T-cell (primary cell): ENCODE data around the gene DHX57. TPM values are rescaled to one million over a fixed set of nuclear protein-coding genes. Genes with fewer than 3 reads are reported as not detected.
"Not testable (repeated sequence)": the region's sequence is repeated elsewhere in the genome, so short reads cannot be mapped to it uniquely, and the experiment has no call there.

Source experiments
- ATAC-seq, 4 experiments: fragments of 200-7000 bp in 3 of 4; fragments of 150-1000 bp in 1 of 4; cut with Tn5 transposase; replicated peaks in 1 of 4; 1 replicate in 3 of 4; 2 replicates in 1 of 4; pipeline ENCODE4 v1.10.0; 2021; ENCODE audit warnings: moderate library complexity in 3 of 4, mild to moderate bottlenecking in 2 of 4, moderate number of reproducible peaks in 1 of 4
- CTCF ChIA-PET, 2 donors: fragments of 300-600 bp; sonication (Branson Sonifier 250); formaldehyde crosslinking; loops; one replicate each; lab custom pipeline; 2022; ENCODE audit warnings: antibody characterized with exemption in 2 of 2; lab: Charles Lee
- POLR2A ChIA-PET, 2 donors: fragments of 300-600 bp; sonication (Branson Sonifier 250); formaldehyde crosslinking; loops; one replicate each; lab custom pipeline; 2022; ENCODE audit warnings: antibody characterized with exemption in 2 of 2; lab: Charles Lee
- DNase-seq, 35 experiments: peaks; one replicate each; pipeline versions ENCODE4 v3.0.0 to v3.0.0-alpha.2; 2013 to 2023
- H3K27ac ChIP-seq: one replicate; pipeline ENCODE4 v1.5.1; 2013; ENCODE audit warnings: low read length
- H3K27me3 ChIP-seq, 2 experiments: replicated peaks in 1 of 2; 1 replicate in 1 of 2; 2 replicates in 1 of 2; pipeline versions ENCODE4 v1.6.1 to v1.7.0; 2013; ENCODE audit warnings: low read length in 1 of 2, mixed read lengths in 1 of 2; ENCODE audit not compliant: control insufficient read depth in 2 of 2, insufficient read depth in 2 of 2; ENCODE audit errors: extremely low read depth in 1 of 2
- H3K36me3 ChIP-seq, 2 donors: 1 replicate in 1 of 2; 2 replicates in 1 of 2; pipeline versions ENCODE4 v1.6.1 to v1.7.0; 2013; ENCODE audit warnings: low read length in 1 of 2; ENCODE audit not compliant: control insufficient read depth in 2 of 2, insufficient read depth in 1 of 2; ENCODE audit errors: extremely low read depth in 1 of 2
- H3K4me1 ChIP-seq, 2 experiments: 1 replicate in 1 of 2; 2 replicates in 1 of 2; pipeline versions ENCODE4 v1.6.1 to v1.7.0; 2013; ENCODE audit warnings: low read length in 2 of 2, mixed read lengths in 1 of 2; ENCODE audit not compliant: insufficient read depth in 2 of 2, control insufficient read depth in 1 of 2; ENCODE audit errors: extremely low read depth in 1 of 2
- H3K4me3 ChIP-seq, 2 donors: 1 replicate in 1 of 2; 2 replicates in 1 of 2; pipeline versions ENCODE4 v1.5.1 to v1.7.0; 2013; ENCODE audit warnings: mild to moderate bottlenecking in 2 of 2, low read length in 1 of 2, moderate library complexity in 1 of 2; ENCODE audit not compliant: control insufficient read depth in 1 of 2; ENCODE audit errors: extremely low read depth in 1 of 2
- H3K9me3 ChIP-seq: 2 replicates; pipeline ENCODE4 v1.7.0; 2013
- H3K27ac Mint-ChIP-seq, 2 donors: one replicate each; pipeline ENCODE4 v1.8.0; 2020 to 2021; ENCODE audit warnings: mild to moderate bottlenecking in 2 of 2, mixed read lengths in 2 of 2
- H3K27me3 Mint-ChIP-seq, 2 donors: one replicate each; pipeline ENCODE4 v1.8.0; 2021 to 2022; ENCODE audit warnings: mixed read lengths in 2 of 2
- H3K36me3 Mint-ChIP-seq: one replicate; pipeline ENCODE4 v1.8.0; 2021; ENCODE audit warnings: mixed read lengths
- H3K4me1 Mint-ChIP-seq, 3 donors: one replicate each; pipeline ENCODE4 v1.8.0; 2020 to 2022; ENCODE audit warnings: mixed read lengths in 3 of 3, mild to moderate bottlenecking in 1 of 3
- H3K4me3 Mint-ChIP-seq, 3 donors: one replicate each; pipeline ENCODE4 v1.8.0; 2020 to 2022; ENCODE audit warnings: mild to moderate bottlenecking in 3 of 3, mixed read lengths in 3 of 3, moderate library complexity in 3 of 3
- H3K9me3 Mint-ChIP-seq, 3 donors: one replicate each; pipeline ENCODE4 v1.8.0; 2020 to 2022; ENCODE audit warnings: mixed read lengths in 3 of 3
- WGBS: methylation state at CpG from one replicate; pipeline ENCODE4 v1.1.5; 2013; ENCODE audit warnings: missing lambda C conversion rate; ENCODE audit not compliant: insufficient coverage; 5-methylcytosine and 5-hydroxymethylcytosine counted together
- total RNA-seq, 35 experiments: library from RNA in 6 of 35; stranded (reverse) in 6 of 35; fragments of 120-200 nt in 1 of 35; gene quantifications; one replicate each; pipeline versions ENCODE4 v1.2.1 to v1.2.4 and lab custom pipeline; 2013 to 2026

DHX57 gene
- total RNA-seq, 5 donors from 2014 or later (not counting 1 experiment from before 2014, with no cell fraction given) = 14.2 to 20.5 (median 16.0) TPM

DNA sequence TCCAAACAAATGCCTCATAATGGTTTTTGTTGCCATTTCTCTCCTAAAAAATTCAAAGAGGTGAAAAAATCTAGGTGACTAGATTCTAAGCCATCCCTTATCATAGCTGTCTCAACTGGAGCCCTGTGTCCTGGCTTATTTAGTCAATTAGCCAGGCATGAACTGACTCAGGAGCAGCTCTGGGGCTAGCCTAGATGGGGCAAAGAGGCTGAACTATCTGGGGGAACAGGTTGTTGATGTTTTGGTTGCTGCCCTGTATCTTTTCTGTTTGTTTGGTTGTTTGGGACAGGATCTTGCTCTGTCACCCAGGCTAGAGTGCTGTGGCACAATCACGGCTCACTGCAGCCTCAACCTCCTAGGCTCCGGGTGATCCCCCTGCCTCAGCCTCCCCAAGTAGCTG is 83.0 kb downstream of the DHX57 start:
- DNase-seq = no peak
- H3K36me3 Mint-ChIP-seq = peaks cover 6% of the 10 kb centered on the region
- Histone ChIP-seq H3K9me3 (no peaks in the 10 kb centered on the region), H3K36me3 (peaks cover 0 to 4% of the 10 kb centered on the region in 2 donors), H3K27ac (no peak overlapping the region), H3K4me3 (no peak overlapping the region), H3K4me1 (no peaks in the 10 kb centered on the region), H3K27me3 (no peaks in the 10 kb centered on the region)
- H3K9me3 Mint-ChIP-seq = no peaks in the 10 kb centered on the region
- no CpG with 5 or more reads among the region's 2 CpGs for WGBS
- no peak overlapping the region for H3K4me3 Mint-ChIP-seq
- ATAC-seq = no peak
- ChIA-PET POLR2A (no interaction called here), CTCF (no interaction called here)
- H3K27ac Mint-ChIP-seq = no peak overlapping the region
- no peaks in the 10 kb centered on the region for H3K4me1 Mint-ChIP-seq
- H3K27me3 Mint-ChIP-seq = no peaks in the 10 kb centered on the region

DNA sequence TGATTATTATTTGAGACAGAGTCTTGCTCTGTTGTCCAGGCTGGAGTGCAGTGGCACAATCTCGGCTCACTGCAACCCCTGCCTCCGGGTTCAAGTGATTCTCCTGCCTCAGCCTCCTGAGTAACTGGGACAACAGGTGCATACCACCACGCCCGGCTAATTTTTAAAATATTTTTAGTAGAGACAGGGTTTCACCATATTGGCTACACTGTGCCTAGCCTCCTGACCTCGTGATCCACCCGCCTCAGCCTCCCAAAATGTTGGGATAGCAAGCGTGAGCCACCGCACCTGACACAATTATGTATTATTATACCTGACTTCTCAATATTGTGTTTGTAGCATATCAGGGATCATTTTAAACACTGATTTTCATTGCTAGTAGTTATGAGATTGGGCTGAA is 83.4 kb downstream of the DHX57 start:
- H3K4me3 ChIP-seq, POLR2A ChIA-PET, H3K9me3 Mint-ChIP-seq, H3K27me3 ChIP-seq, H3K4me1 Mint-ChIP-seq, H3K9me3 ChIP-seq, ATAC-seq, H3K27ac ChIP-seq, H3K36me3 ChIP-seq, H3K4me3 Mint-ChIP-seq, CTCF ChIA-PET, H3K36me3 Mint-ChIP-seq, H3K27ac Mint-ChIP-seq, H3K4me1 ChIP-seq, DNase-seq, H3K27me3 Mint-ChIP-seq: not testable (repeated sequence)
- no CpG with 5 or more reads among the region's 8 CpGs for WGBS

DNA sequence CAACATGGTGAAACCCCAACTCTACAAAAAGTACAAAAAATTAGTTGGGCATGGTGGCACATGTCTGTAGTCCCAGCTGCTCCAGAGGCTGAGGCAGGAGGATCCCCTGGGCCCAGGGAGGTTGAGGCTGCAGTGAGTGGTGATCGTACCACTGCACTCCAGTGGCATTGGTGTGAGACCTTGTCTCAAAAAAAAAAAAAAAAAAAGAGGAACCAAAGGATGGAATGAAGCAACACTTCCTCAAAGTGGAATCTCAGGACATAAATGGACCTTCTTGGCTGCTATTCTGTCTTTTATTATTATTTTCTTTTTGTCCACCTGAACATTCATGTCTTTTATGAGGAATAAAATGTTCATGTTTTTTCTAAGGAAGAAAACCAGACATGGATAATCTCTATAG is 84.0 kb downstream of the DHX57 start:
- Mint-ChIP-seq H3K9me3 (no peaks in the 10 kb centered on the region), H3K27me3 (no peaks in the 10 kb centered on the region), H3K27ac (no peak overlapping the region), H3K36me3 (no peaks in the 10 kb centered on the region), H3K4me3 (no peak overlapping the region), H3K4me1 (no peaks in the 10 kb centered on the region)
- DNase-seq = no peak
- Histone ChIP-seq H3K4me1 (no peaks in the 10 kb centered on the region), H3K9me3 (no peaks in the 10 kb centered on the region), H3K27me3 (no peaks in the 10 kb centered on the region), H3K4me3 (no peak overlapping the region), H3K27ac (no peak overlapping the region), H3K36me3 (no peaks in the 10 kb centered on the region)
- 71% methylated on average over 1 of the region's 1 CpG for WGBS
- CTCF ChIA-PET = no interaction called here
- POLR2A ChIA-PET = interaction anchor here in 1 of 2 donors (0.6 kb wide), 1 partner anchor 17 kb away, joined by 3 read pairs; no protein-coding TSS in a partner anchor
- ATAC-seq = no peak

DNA sequence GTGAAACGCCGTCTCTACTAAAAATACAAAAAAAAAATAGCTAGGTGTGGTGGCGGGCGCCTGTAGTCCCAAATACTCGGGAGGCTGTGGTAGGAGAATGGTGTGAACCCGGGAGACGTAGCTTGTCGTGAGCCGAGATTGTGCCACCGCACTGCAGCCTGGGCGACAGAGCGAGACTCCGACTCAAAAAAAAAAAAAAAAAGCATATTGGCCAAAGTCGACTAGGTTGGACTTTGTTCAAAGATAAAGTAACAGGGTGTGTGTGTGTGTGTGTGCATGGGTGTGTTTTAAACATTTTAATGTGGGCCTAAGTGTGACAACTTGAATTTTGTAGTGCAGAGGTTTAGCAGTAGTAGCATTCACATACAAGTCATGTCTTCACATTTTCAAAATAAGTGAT is 86.0 kb downstream of the DHX57 start:
- no peaks in the 10 kb centered on the region for H3K27me3 Mint-ChIP-seq

DNA sequence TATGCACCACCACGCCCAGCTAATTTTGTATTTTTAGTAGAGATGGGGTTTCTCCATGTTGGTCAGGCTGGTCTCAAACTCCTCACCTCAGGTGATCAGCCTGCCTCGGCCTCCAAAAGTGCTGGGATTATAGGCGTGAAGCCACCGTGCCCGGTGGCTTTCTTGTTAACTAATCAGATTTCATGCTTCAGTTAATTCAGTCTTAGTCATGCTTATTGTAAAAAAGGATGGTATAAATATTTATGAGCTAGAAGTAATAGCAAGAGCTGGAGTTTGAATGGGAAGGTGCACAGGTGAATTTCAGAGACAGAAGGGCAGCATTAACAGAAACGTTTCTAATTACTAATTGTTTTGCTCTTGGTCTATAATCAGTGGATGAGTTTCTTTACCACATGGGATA is 87.4 kb downstream of the DHX57 start:
- Mint-ChIP-seq H3K9me3 (no peaks in the 10 kb centered on the region), H3K27ac (no peak overlapping the region), H3K4me1 (no peaks in the 10 kb centered on the region), H3K27me3 (no peaks in the 10 kb centered on the region), H3K4me3 (no peak overlapping the region), H3K36me3 (no peaks in the 10 kb centered on the region)
- DNase-seq (no peak), ATAC-seq (no peak)
- no peaks in the 10 kb centered on the region for H3K9me3 ChIP-seq
- no peaks in the 10 kb centered on the region for H3K27me3 ChIP-seq
- no peaks in the 10 kb centered on the region for H3K4me1 ChIP-seq
- 93% methylated on average over 4 of the region's 6 CpGs for WGBS
- H3K36me3 ChIP-seq = no peaks in the 10 kb centered on the region
- no peak overlapping the region for H3K27ac ChIP-seq
- ChIA-PET CTCF (no interaction called here), POLR2A (interaction anchor here in 1 of 2 donors (0.6 to 0.7 kb wide), 2 partner anchors 54 to 687 kb away, joined by 3 to 7 read pairs; no protein-coding TSS in a partner anchor)
- no peak overlapping the region for H3K4me3 ChIP-seq

More for the DNA sequence above, 86.0 kb downstream of the DHX57 start:
- H3K4me3 ChIP-seq = no peak overlapping the region
- no peaks in the 10 kb centered on the region for H3K36me3 Mint-ChIP-seq
- no peaks in the 10 kb centered on the region for H3K36me3 ChIP-seq
- H3K27ac ChIP-seq = no peak overlapping the region
- ChIA-PET CTCF (interaction anchor here (0.6 to 0.7 kb wide), 3 partner anchors 240 to 1410 kb away, joined by 3 to 9 read pairs (median 3); no protein-coding TSS in a partner anchor), POLR2A (no interaction called here)
- H3K9me3 Mint-ChIP-seq = no peaks in the 10 kb centered on the region
- ATAC-seq = no peak
- H3K9me3 ChIP-seq = no peaks in the 10 kb centered on the region
- no peak overlapping the region for H3K4me3 Mint-ChIP-seq
- no peaks in the 10 kb centered on the region for H3K27me3 ChIP-seq
- no peak overlapping the region for H3K27ac Mint-ChIP-seq
- WGBS = 95% methylated on average over 8 of the region's 14 CpGs
- no peak for DNase-seq
- no peaks in the 10 kb centered on the region for H3K4me1 Mint-ChIP-seq
- H3K4me1 ChIP-seq = no peaks in the 10 kb centered on the region

GRCh38 chr2:38783586-38783985 is 92.1 kb downstream of the DHX57 start:
- H3K4me3 Mint-ChIP-seq = no peak overlapping the region
- Histone ChIP-seq H3K4me3 (no peak overlapping the region), H3K36me3 (peaks cover 0 to 14% of the 10 kb centered on the region in 2 donors), H3K27me3 (no peaks in the 10 kb centered on the region), H3K27ac (no peak overlapping the region), H3K9me3 (no peaks in the 10 kb centered on the region), H3K4me1 (peaks cover 7 to 8% of the 10 kb centered on the region in 2 experiments)
- DNase-seq (no peak), ATAC-seq (no peak)
- H3K27me3 Mint-ChIP-seq = no peaks in the 10 kb centered on the region
- no peak overlapping the region for H3K27ac Mint-ChIP-seq
- peaks cover 4 to 6% (median 6%) of the 10 kb centered on the region in 3 donors for H3K4me1 Mint-ChIP-seq
- CTCF ChIA-PET = interaction anchor here in 1 of 2 donors (0.7 kb wide), 1 partner anchor 276 kb away, joined by 3 read pairs; no protein-coding TSS in a partner anchor
- no peaks in the 10 kb centered on the region for H3K9me3 Mint-ChIP-seq
- peaks cover 10% of the 10 kb centered on the region for H3K36me3 Mint-ChIP-seq
- POLR2A ChIA-PET = interaction anchor here (0.5 to 0.6 kb wide), 2 partner anchors 92 to 895 kb away, joined by 3 to 5 read pairs; no protein-coding TSS in a partner anchor
